Stimulated activated CD4-positive, alpha-beta T cell treated with anti-CD3 and anti-CD28 coated beads, Interleukin-15, amount 100 ng/mL, for 24 hours (primary cell): ENCODE results near the gene TMEM94.
A peak's percentile ranks its signal among the peaks of the same experiment; 100 is the strongest.
"Not testable (repeated sequence)": the region's sequence is repeated elsewhere in the genome, so short reads cannot be mapped to it uniquely, and the experiment has no call there.

ENCODE experiments used
- DNase-seq: peaks from one replicate; pipeline ENCODE4 v3.0.0-alpha.2; 2020

Gene TMEM94

DNA sequence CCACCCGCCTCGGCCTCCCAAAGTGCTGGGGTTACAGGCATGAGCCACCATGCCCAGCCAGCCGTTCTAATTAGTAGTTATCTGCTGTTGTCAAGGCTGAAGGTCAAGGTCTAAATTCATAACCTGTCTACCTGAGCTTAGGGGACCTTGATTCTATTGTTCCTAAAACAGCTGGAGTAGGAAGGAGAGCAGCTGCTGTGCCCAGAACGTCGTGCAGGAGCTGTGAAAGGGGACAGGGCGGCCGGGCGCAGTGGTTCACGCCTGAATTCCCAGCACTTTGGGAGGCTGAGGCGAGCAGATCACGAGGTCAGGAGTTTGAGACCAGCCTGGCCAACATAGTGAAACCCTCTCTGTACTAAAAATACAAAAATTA, 21.0 kb downstream of the TMEM94 start:
- DNase-seq, result not testable (repeated sequence)

- no peak for DNase-seq
Observed at GRCh38 chr17:75478508-75478907, 22.1 kb downstream of the TMEM94 start.

DNA sequence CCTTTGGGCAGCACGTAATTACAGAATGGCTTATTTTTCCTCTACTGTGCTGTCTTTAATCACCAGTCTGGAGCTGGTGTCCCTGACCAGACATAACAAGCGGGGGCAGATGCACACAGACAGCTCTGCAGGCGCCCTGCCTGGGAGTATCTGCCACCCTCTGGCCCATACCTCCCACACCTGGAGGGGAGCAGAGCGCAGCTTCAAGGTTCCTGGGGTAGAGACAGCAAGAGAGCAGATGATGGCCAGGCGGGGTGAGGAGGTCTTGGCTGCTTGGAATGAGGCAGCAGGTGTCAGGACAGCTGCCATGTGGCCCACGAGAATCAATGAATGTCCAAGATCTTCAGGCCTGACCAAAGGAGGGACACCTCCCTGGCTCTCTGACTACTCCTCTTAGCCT, 23.8 kb downstream of the TMEM94 start:
- no peak for DNase-seq

DNA sequence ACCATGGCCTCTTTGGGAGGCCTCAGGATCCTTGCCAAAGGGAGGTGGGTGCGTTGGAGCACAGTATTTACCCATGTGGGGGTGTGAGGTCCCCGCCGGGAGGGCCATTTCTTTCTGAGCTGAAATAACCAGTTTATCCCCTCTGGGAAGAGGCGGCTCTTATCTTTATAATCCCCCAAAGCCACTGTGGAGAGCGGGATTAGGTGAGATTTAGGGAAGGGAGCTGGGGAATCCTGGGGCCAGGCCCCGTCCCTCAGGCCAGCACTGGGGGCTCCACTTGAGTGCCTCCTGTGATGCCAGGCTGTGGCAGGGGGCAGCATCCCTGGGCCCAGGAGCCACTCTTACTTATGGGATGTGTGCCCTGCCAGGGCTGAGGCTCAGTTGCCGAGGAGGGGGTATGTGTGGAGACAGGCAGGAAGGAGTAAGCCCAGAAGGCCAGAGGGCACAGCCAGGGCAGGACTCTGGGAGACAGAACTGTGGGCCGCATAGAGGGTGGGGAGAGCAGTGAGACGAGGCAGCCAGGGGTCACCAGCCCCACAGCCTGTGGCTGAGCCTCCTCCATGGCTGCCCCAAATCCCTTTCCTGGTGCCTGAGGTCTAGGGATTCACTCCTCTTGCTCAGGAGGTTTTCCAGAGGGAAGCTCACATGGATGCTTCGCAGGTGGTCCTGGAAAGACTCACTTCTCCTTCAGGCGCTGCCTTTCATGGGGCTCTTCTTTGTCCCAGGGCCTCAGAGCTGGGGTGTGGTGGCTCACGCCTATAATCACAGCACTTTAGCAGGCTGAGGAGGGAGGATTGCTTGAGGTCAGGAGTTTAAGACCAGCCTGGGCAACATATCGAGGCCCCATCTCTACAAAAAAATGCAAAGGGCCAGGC, 25.0 kb downstream of the TMEM94 start:
- DNase-seq, result no peak

- no peak for DNase-seq
Observed at GRCh38 chr17:75482098-75482942, 25.9 kb downstream of the TMEM94 start.

- DNase-seq, result no peak
Observed at GRCh38 chr17:75485688-75486087, 29.3 kb downstream of the TMEM94 start.

- DNase-seq, result no peak
Observed at GRCh38 chr17:75486151-75486550, 29.7 kb downstream of the TMEM94 start.

DNA sequence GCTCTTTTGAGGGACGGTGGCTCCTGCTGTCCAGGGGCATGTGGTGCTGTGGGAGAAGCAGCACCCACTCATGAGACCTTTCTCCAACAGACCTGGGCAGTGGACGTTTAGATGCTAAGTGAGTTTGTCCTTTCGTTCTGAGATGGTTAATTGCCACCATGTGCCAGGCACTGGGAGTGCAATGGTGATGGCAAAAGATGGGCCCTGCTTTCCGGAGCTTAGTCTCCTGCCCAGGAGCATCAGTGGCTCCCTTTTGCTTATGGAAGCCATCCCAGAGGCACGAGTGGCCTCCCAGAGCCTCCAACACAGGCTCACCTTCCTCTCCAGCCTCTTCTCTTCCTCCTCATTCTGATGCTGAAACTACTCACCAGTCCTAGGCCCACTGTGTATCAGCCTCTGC, 30.5 kb downstream of the TMEM94 start:
- DNase-seq, result no peak

DNA sequence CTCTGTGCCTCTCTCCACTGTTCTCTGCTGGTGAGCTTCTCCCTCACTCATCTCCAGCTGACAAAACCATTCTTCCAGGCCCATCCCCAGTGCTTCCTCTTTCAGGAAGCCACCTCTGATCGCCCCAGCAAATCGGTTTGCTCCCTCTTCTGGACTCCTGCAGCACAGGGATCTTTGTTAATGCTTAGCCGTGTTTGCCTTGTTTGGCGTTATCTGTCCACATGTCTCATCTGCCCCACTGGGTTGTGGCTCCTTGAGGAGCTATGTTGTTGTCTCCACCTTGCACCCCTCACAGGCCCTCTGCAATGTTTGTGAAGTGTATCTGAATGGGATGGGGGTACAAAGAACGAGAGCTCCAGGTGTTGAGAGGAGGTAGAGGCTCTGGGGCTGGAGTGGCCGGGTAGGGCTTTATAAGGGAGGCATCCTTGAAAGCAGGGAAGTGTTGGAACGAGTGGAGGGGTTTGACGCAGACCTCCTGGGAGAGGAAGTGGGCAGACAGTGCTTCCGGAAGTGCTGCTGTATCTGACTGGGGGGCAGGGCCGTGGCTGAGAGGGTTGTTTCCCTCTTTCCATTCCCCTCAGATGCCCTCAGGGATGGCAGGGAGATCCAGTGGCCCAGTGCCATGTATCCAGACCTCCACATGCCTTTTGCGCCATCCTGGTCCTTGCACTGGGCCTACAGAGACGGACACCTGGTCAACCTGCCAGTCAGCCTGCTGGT, 31.1 kb downstream of the TMEM94 start:
- peak; percentile 58 for DNase-seq

- DNase-seq, result no peak
Observed at GRCh38 chr17:75488693-75489510, 32.5 kb downstream of the TMEM94 start.

DNA sequence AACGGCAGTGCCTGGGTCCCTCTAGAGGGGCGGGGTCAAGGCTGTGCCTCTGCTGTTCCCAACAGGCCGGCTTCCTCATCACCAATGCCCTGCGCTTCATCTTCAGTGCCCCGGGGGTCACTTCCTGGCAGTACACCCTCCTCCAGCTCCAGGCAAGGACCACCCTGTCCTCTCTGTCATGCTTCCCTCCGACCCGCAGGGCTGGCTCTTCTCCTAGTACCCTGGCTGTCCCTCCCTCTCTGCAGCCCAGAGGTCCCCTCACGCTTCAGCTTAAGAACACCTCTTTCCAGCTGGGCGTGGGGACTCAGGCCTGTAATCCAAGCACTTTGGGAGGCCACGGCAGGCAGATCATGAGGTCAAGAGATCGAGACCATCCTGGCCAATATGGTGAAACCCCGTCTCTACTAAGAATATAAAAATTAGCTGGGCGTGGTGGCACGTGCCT, 33.1 kb downstream of the TMEM94 start:
- no peak for DNase-seq

- DNase-seq, result no peak
Observed at GRCh38 chr17:75490173-75490743, 33.8 kb downstream of the TMEM94 start.

DNA sequence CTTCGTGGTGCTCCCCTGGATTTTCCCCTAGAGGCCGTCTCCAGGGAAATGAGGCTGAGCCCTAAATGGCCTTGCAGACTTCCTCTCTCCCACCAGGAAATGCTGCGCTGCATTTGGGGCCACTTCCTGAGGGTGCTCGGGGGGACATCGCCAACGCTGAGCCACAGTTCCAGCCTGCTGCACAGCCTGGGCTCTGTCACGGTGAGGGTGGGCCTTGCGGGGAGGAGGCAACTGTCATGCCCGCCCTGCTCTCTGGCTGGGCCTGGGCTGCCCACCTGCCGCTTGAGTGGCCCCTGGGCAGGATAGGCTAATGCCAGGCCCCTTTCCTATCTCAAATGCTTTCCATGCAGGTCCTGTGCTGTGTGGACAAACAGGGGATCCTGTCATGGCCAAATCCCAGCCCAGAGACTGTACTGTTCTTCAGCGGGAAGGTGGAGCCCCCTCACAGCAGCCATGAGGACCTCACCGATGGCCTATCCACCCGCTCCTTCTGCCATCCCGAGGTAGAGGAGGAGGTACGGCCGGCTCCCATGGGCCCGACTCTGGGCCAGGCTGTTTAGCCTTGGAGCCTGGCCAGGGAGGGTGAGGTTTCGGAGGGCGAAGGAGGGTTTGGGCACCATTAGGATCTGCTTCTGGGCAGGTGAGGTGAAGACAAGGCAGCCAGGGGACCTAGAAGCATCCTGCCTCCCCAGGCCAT, 34.7 kb downstream of the TMEM94 start:
- DNase-seq, result no peak

- no peak for DNase-seq
Observed at GRCh38 chr17:75491680-75492079, 35.2 kb downstream of the TMEM94 start.

- DNase-seq, result no peak
Observed at GRCh38 chr17:75492555-75493168, 36.2 kb downstream of the TMEM94 start.

DNA sequence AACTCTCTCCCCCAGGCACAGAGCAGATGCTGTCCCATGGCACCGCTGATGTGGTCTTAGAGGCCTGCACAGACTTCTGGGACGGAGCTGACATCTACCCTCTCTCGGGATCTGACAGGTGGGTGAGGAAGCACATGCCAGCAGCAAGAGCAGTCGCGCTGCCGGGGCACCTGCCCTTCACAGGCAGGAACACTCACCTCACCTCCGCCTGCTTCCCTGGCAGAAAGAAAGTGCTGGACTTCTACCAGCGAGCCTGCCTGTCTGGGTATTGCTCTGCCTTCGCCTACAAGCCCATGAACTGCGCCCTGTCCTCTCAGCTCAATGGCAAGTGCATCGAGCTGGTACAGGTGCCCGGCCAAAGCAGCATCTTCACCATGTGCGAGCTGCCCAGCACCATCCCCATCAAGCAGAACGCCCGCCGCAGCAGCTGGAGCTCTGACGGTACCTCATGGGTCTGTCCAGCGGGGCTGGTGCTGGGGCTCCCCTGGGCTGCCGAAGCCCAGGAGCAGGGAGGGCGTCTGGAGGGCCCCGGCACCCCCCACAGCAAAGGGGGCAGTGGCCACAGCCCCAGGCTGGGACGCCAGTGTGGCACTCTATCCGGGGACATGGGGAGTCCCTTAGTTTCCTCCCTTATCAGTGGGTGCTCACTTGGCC, 37.2 kb downstream of the TMEM94 start:
- DNase-seq, result no peak

DNA sequence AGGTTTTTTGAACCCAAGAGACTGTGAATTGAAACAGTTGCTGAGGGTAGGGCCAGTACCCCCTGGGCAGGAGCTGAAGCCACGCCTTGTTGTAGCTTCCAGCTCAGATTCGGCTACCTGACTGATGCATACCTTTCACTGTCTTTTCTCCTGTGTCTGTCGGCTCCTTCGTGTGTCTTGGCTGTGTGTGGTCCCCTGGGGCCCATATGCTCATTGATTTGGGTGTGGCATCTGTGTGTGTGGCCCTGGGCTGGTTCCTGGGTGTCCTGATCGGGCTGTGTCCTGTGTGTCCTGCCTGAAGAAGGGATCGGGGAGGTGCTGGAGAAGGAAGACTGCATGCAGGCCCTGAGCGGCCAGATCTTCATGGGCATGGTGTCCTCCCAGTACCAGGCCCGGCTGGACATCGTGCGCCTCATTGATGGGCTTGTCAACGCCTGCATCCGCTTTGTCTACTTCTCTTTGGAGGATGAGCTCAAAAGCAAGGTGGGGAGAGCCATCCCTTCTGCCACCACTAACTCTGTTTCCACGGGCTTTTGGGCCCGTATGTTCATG, 38.0 kb downstream of the TMEM94 start:
- no peak for DNase-seq

GRCh38 chr17:75496005-75496404, 39.6 kb downstream of the TMEM94 start:
- DNase-seq, result no peak

DNA sequence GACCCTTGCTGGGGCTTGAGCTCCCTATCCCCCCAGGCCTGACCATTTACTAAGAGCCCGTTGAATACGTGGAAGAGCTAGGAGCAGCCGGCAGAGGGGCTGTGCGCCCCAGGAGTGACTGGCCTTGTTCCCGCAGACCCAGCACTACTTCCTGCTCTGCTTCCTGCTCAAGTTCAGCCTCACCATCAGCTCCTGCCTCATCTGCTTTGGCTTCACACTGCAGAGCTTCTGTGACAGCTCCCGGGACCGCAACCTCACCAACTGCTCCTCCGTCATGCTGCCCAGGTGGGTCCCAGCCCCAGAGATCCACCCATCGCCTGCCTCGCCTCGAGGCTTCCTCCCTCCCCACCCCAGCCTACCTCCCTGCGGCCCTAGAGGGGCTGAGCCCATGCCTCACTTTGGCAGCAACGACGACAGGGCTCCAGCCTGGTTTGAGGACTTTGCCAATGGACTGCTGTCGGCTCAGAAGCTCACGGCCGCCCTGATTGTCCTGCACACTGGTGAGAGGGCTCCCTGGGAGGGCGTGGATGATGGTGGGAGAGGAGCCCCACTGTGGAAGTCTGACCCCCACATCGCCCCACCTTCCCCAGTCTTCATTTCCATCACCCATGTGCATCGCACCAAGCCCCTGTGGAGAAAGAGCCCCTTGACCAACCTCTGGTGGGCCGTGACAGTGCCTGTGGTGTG, 41.7 kb downstream of the TMEM94 start:
- no peak for DNase-seq
